ENCODE results near the gene GPR160. TPM values are rescaled to one million over a fixed set of nuclear protein-coding genes. Genes with fewer than 3 reads are reported as not detected.
A peak's percentile ranks its signal among the peaks of the same experiment; 100 is the strongest.

GPR160 gene
- total and polyA plus RNA-seq, 2 experiments from 2014 or later = 39.4 to 55.7 TPM

DNA sequence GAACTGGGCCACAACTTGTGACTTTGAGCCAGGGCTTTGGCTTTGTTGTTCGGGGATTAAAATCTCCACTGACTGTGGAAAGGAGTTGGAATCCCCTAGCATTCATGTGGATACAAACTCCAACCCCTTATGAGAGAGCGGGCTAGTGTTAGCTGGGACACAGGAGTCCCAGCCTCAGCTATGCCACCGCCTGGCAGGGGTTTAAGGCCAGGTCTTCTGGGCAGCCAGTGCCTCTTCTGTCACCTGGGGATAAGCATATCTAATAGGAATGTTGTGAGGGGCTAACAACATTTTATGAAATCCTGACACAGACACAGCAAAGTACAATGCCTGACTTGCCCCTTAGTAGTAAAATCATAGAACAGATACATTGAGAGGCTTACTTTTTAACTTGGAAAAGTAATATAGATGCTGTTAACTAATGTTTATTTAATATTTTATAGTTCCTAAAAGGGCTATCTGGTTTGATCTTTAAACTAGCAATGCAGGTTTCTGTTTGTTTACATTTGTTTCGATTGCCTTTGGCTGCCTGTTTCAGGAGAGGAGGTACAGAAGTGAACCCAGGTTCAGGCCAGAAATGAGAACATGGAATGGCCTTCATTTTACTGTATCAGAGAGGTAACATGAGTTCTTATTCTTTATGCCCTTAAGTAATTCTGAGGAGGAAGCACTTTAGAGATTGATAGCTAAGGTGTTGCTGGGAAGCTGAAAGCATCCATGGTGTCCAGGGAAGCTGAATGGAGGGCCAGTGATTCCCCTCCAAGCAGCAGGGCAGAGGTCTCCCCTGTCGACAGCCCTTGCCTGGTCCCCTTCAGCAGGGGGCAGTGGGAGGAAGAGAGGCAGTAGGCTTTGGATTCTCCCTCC lies 8.7 kb downstream of the GPR160 start:
- peaks cover 3% of the 10 kb centered on the region for H3K27me3 Mint-ChIP-seq (ENCODE audit: insufficient read depth, low read depth, poor library complexity)
- no peaks in the 10 kb centered on the region; the same call in 1 of the 2 replicates for H4K20me1 ChIP-seq (replicated peaks; ENCODE audit: insufficient read depth)
- 0 out of 2 replicates have a peak, but pooled peaks cover 3% of the 10 kb centered on the region for H3F3A ChIP-seq (replicated peaks; ENCODE audit: low read depth)
- no peaks in the 10 kb centered on the region; the same call in 1 of the 2 replicates for H3K36me3 ChIP-seq (ENCODE audit: insufficient read depth)
- no peaks in the 10 kb centered on the region for H3K9me3 Mint-ChIP-seq
- no peak overlapping the region for H3K4me2 ChIP-seq
- H3K36me3 Mint-ChIP-seq (ENCODE audit: low read depth) = peaks cover 3% of the 10 kb centered on the region; the same call in 1 of the 3 replicates
- H3K27me3 ChIP-seq (ENCODE audit: insufficient read depth) = no peaks in the 10 kb centered on the region
- peak; percentile 41 for ATAC-seq
- H3K27ac ChIP-seq (ENCODE audit: low read depth) = no peak overlapping the region
- peaks cover 19% of the 10 kb centered on the region; the same call in 2 of the 3 replicates for H3K4me1 Mint-ChIP-seq
- H3K79me2 ChIP-seq (replicated peaks; ENCODE audit: insufficient read depth) = peaks cover 34% of the 10 kb centered on the region
- TF ChIP-seq STAT1 (IDR thresholded peaks at IDR 0.05; ENCODE audit: unreplicated experiment) (no peak), NANOG (IDR thresholded peaks at IDR 0.05; ENCODE audit: borderline replicate concordance) (no peak)
- TF ChIP-seq, protein P1, sequence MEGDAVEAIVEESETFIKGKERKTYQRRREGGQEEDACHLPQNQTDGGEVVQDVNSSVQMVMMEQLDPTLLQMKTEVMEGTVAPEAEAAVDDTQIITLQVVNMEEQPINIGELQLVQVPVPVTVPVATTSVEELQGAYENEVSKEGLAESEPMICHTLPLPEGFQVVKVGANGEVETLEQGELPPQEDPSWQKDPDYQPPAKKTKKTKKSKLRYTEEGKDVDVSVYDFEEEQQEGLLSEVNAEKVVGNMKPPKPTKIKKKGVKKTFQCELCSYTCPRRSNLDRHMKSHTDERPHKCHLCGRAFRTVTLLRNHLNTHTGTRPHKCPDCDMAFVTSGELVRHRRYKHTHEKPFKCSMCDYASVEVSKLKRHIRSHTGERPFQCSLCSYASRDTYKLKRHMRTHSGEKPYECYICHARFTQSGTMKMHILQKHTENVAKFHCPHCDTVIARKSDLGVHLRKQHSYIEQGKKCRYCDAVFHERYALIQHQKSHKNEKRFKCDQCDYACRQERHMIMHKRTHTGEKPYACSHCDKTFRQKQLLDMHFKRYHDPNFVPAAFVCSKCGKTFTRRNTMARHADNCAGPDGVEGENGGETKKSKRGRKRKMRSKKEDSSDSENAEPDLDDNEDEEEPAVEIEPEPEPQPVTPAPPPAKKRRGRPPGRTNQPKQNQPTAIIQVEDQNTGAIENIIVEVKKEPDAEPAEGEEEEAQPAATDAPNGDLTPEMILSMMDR (conservative IDR thresholded peaks at IDR 0.05; ENCODE audit: low read depth in 2 of 2) = 0 out of 4 replicates have a peak, but pooled peaks of 1 of the 2 experiments have one; percentile 8
- H2AFZ ChIP-seq = no peak overlapping the region
- no peak overlapping the region for H3K4me3 ChIP-seq
- no peak overlapping the region for H3K4me3 Mint-ChIP-seq
- peak overlapping the region; percentile 86 for H3K27ac Mint-ChIP-seq
- DNase-seq (ENCODE audit: low spot score) = no peak
- no peaks in the 10 kb centered on the region for H3K9me2 ChIP-seq (ENCODE audit: insufficient read depth)
- 0 out of 2 replicates have a peak, but pooled peaks cover 4% of the 10 kb centered on the region for H3K4me1 ChIP-seq (ENCODE audit: insufficient read depth)

- Histone ChIP-seq H3F3A (replicated peaks; ENCODE audit: low read depth) (0 out of 2 replicates have a peak, but pooled peaks cover 3% of the 10 kb centered on the region), H3K4me2 (no peak overlapping the region), H3K4me1 (ENCODE audit: insufficient read depth) (0 out of 2 replicates have a peak, but pooled peaks cover 4% of the 10 kb centered on the region), H3K36me3 (ENCODE audit: insufficient read depth) (no peaks in the 10 kb centered on the region; the same call in 1 of the 2 replicates), H3K27me3 (ENCODE audit: insufficient read depth) (no peaks in the 10 kb centered on the region), H3K27ac (ENCODE audit: low read depth) (no peak overlapping the region), H3K4me3 (no peak overlapping the region), H4K20me1 (replicated peaks; ENCODE audit: insufficient read depth) (no peaks in the 10 kb centered on the region; the same call in 1 of the 2 replicates), H3K9me2 (ENCODE audit: insufficient read depth) (no peaks in the 10 kb centered on the region), H3K79me2 (replicated peaks; ENCODE audit: insufficient read depth) (peaks cover 29% of the 10 kb centered on the region), H2AFZ (no peak overlapping the region)
- H3K4me3 Mint-ChIP-seq = no peak overlapping the region
- peaks cover 4% of the 10 kb centered on the region; the same call in 2 of the 3 replicates for H3K36me3 Mint-ChIP-seq (ENCODE audit: low read depth)
- H3K27me3 Mint-ChIP-seq (ENCODE audit: insufficient read depth, low read depth, poor library complexity) = peaks cover 3% of the 10 kb centered on the region
- DNase-seq (ENCODE audit: low spot score) (no peak), ATAC-seq (no peak)
- peaks cover 19% of the 10 kb centered on the region; the same call in 2 of the 3 replicates for H3K4me1 Mint-ChIP-seq
- H3K9me3 Mint-ChIP-seq = no peaks in the 10 kb centered on the region
- 0 out of 2 replicates have a peak overlapping the region, but pooled peaks have one; percentile 39 for H3K27ac Mint-ChIP-seq
- TF ChIP-seq POLR2AphosphoS5 (IDR thresholded peaks at IDR 0.05; ENCODE audit: low read depth) = no peak
- TF ChIP-seq, protein P2, sequence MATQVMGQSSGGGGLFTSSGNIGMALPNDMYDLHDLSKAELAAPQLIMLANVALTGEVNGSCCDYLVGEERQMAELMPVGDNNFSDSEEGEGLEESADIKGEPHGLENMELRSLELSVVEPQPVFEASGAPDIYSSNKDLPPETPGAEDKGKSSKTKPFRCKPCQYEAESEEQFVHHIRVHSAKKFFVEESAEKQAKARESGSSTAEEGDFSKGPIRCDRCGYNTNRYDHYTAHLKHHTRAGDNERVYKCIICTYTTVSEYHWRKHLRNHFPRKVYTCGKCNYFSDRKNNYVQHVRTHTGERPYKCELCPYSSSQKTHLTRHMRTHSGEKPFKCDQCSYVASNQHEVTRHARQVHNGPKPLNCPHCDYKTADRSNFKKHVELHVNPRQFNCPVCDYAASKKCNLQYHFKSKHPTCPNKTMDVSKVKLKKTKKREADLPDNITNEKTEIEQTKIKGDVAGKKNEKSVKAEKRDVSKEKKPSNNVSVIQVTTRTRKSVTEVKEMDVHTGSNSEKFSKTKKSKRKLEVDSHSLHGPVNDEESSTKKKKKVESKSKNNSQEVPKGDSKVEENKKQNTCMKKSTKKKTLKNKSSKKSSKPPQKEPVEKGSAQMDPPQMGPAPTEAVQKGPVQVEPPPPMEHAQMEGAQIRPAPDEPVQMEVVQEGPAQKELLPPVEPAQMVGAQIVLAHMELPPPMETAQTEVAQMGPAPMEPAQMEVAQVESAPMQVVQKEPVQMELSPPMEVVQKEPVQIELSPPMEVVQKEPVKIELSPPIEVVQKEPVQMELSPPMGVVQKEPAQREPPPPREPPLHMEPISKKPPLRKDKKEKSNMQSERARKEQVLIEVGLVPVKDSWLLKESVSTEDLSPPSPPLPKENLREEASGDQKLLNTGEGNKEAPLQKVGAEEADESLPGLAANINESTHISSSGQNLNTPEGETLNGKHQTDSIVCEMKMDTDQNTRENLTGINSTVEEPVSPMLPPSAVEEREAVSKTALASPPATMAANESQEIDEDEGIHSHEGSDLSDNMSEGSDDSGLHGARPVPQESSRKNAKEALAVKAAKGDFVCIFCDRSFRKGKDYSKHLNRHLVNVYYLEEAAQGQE (IDR thresholded peaks at IDR 0.05; ENCODE audit: unreplicated experiment) = no peak
- TF ChIP-seq EZH2 (IDR thresholded peaks at IDR 0.05; ENCODE audit: low read depth, unreplicated experiment) = no peak
- TF ChIP-seq ZNF331 (CRISPR knock-in tag; IDR thresholded peaks at IDR 0.05; ENCODE audit: low read depth) = no peak
- no peak for TF ChIP-seq NANOG (IDR thresholded peaks at IDR 0.05; ENCODE audit: borderline replicate concordance)
- TF ChIP-seq, protein P1 (conservative IDR thresholded peaks at IDR 0.05; ENCODE audit: low read depth in 2 of 2) = no peak
- TF ChIP-seq EZH2phosphoT487 (IDR thresholded peaks at IDR 0.05; ENCODE audit: unreplicated experiment) = no peak
- no peak for TF ChIP-seq STAT1 (IDR thresholded peaks at IDR 0.05; ENCODE audit: unreplicated experiment)
- no peak for TF ChIP-seq CREB1 (CRISPR knock-in tag; IDR thresholded peaks at IDR 0.05; ENCODE audit: low read depth)
- TF ChIP-seq, protein P3, sequence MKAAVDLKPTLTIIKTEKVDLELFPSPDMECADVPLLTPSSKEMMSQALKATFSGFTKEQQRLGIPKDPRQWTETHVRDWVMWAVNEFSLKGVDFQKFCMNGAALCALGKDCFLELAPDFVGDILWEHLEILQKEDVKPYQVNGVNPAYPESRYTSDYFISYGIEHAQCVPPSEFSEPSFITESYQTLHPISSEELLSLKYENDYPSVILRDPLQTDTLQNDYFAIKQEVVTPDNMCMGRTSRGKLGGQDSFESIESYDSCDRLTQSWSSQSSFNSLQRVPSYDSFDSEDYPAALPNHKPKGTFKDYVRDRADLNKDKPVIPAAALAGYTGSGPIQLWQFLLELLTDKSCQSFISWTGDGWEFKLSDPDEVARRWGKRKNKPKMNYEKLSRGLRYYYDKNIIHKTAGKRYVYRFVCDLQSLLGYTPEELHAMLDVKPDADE (IDR thresholded peaks at IDR 0.05) = no peak
- no peak for TF ChIP-seq ZNF114 (CRISPR knock-in tag; IDR thresholded peaks at IDR 0.05)
Observed at GRCh38 chr3:170047133-170047404, 9.3 kb downstream of the GPR160 start.

Measured in GM23338 (cell line).